ENCODE measurements around the gene RABAC1.

DNA sequence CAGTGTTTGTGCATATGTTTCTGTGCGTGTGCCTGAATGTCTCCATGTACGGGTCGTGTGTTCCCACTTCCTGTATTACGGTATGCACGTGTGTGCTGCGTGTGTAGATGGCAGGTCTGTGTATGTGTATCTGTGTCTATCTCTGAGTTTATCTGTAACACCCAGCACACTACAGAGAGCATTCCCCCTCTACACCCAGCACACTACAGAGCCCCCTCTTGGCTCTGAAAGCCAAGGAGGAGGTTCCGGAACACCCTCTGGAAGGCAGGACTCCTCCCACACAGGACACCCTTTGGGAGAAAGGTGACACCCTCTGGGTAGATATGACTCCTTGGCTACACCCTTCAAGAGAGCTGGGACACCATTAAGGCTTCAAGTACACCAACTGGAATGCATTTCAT lies 28.8 kb downstream of the RABAC1 start:
- no peak for TF ChIP-seq CTCF (conservative IDR thresholded peaks at IDR 0.05; ENCODE audit: low read depth in 2 of 2)
- TF ChIP-seq POLR2AphosphoS5 (IDR thresholded peaks at IDR 0.05; ENCODE audit: low read depth) = no peak
- TF ChIP-seq EZH2 (IDR thresholded peaks at IDR 0.05; ENCODE audit: low read depth, unreplicated experiment) = no peak
- TF ChIP-seq REST (IDR thresholded peaks at IDR 0.05; ENCODE audit: unreplicated experiment) = no peak
- TF ChIP-seq JUNB (IDR thresholded peaks at IDR 0.05; ENCODE audit: unreplicated experiment) = no peak
- TF ChIP-seq, protein P1, sequence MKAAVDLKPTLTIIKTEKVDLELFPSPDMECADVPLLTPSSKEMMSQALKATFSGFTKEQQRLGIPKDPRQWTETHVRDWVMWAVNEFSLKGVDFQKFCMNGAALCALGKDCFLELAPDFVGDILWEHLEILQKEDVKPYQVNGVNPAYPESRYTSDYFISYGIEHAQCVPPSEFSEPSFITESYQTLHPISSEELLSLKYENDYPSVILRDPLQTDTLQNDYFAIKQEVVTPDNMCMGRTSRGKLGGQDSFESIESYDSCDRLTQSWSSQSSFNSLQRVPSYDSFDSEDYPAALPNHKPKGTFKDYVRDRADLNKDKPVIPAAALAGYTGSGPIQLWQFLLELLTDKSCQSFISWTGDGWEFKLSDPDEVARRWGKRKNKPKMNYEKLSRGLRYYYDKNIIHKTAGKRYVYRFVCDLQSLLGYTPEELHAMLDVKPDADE (IDR thresholded peaks at IDR 0.05) = no peak
- no peak for TF ChIP-seq CREB1 (CRISPR knock-in tag; IDR thresholded peaks at IDR 0.05; ENCODE audit: low read depth)
- TF ChIP-seq EZH2phosphoT487 (IDR thresholded peaks at IDR 0.05; ENCODE audit: unreplicated experiment) = no peak
- no peak for TF ChIP-seq ZNF114 (CRISPR knock-in tag; IDR thresholded peaks at IDR 0.05)
- TF ChIP-seq NANOG (IDR thresholded peaks at IDR 0.05; ENCODE audit: borderline replicate concordance) = no peak
- TF ChIP-seq ZNF462 (CRISPR knock-in tag; IDR thresholded peaks at IDR 0.05) = no peak
